GM12864 (cell line): ENCODE results near the gene FAM13A.

Source experiments
- DNase-seq: peaks from one replicate; pipeline ENCODE4 v3.0.0-alpha.2; 2011; ENCODE audit warnings: low read depth
- H3K4me3 ChIP-seq: 2 replicates; pipeline ENCODE4 v1.5.1; 2011; ENCODE audit warnings: mild to moderate bottlenecking, low read depth, low read length, control low read depth
- CTCF ChIP-seq: IDR thresholded peaks from 2 replicates; pipeline ENCODE4 v1.5.1; 2011; ENCODE audit warnings: low read depth, mild to moderate bottlenecking, moderate library complexity, low read length, control low read depth, inconsistent platforms; ENCODE audit errors: missing control alignments

The FAM13A gene

DNA sequence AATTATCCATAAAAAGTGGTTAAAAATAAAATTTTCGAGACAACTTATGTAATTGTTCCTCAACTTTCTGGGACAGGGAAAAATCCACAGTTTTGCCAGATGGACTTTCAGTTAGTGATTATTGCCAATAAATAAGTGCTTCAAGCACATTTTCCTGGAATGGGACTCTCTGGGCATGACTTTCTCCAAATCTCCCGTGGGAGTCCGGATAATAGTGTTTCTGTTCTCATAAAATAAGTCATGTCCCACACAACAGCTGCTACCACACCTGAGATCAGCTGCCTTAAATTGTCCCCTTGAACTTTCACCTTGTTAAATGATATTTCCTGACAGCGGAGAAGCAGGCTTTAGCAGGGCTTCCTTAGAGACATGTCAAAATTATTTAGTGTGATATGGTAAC, 226.0 kb downstream of the FAM13A start:
- no peak for DNase-seq
- no peak overlapping the region for H3K4me3 ChIP-seq
- TF ChIP-seq CTCF = no peak

DNA sequence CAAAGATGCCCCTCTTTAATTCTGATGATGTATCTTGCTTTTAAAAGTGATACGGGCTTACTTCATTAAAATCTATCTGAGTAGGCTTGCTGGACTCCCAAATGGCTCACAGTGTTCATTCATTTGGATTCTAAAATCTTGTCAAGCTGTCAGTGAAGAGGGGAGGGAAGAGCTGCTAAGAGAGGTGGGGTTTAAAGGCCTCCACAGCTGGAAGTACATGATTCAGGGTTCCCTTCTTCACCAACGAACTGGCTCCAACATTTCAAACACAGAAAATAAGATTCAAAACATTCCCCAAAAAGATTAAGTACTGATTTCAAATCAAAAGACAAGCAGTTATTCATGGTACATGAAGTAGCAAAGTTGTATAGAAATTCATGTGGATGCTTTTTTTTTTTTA, 226.4 kb downstream of the FAM13A start:
- no peak overlapping the region for H3K4me3 ChIP-seq
- no peak for DNase-seq
- no peak for TF ChIP-seq CTCF

DNA sequence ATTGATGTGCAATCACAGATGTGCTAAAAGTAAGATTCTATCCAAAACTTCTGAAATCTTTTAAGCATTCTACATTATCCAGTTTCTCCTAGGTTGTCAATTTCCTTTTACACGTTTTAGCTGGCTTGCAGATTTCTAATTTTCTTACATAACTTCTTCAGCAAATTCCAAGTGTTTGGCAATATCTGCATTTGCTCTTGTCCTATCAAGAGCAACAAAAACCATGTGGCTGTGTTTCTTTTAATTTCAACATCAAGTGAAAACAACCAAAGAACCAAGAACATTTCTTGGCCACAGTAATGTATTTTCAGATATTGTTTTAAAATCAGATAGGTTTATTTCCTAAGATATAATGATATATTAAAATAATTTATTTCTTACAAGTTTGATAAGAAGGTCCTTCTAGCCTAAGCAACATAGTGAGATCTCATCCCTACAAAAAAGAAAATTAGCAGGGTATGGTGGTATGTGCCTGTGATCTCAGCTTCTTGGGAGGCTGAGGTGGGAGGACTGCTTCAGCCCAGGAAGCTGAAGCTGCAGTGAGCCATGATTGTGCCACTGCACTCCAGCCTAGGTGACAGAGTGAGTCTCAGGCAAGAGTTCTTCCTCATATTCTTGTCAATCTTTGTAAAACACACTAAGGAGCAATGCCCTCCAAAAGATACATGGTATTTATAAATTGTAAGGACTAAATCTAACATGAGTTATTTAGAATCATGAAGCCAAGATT, 228.0 kb downstream of the FAM13A start:
- DNase-seq = no peak
- no peak for TF ChIP-seq CTCF
- no peak overlapping the region for H3K4me3 ChIP-seq

GRCh38 chr4:88827442-88827841, 229.5 kb downstream of the FAM13A start:
- DNase-seq = no peak
- no peak overlapping the region for H3K4me3 ChIP-seq
- no peak for TF ChIP-seq CTCF

DNA sequence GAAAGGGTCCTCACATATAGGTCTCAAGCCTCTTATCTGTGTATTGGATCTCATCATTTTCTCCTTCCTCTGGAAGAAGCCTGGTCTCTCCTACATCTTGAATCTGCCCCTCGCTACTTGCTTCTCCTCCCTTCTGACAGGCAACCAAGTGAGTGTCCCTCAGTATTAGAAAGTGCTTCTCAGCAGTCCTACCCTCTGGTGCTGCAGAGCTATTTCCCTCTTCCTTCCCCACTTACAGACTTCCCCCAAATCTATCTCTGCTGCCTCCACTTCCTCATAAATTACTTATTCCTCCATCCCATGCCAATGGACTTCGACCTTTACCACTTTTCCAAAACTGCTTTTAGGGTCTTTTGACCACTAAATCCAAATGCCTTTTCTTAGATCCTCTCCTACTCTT, 230.2 kb downstream of the FAM13A start:
- TF ChIP-seq CTCF = no peak
- no peak overlapping the region for H3K4me3 ChIP-seq
- no peak for DNase-seq

GRCh38 chr4:88825931-88826330, 231.1 kb downstream of the FAM13A start:
- DNase-seq = no peak
- no peak for TF ChIP-seq CTCF
- no peak overlapping the region for H3K4me3 ChIP-seq
